Adrenal gland (tissue), 12 donors: ENCODE measurements around the gene FNDC4. TPM values are rescaled to one million over a fixed set of nuclear protein-coding genes. Genes with fewer than 3 reads are reported as not detected.

ENCODE experiments used
- DNase-seq, 7 donors: peaks; one replicate each; pipeline ENCODE4 v3.0.0-alpha.2; 2019 to 2020
- H3K27ac ChIP-seq, 5 donors: fragments of 200-600 bp; sonication (generic) in 4 of 5; 1 replicate in 3 of 5; 2 replicates in 2 of 5; pipeline versions ENCODE4 v1.5.1 to v1.8.0; 2016 to 2020; ENCODE audit warnings: mild to moderate bottlenecking in 1 of 5
- H3K27me3 ChIP-seq: fragments of 200-600 bp; 2 replicates; pipeline ENCODE4 v1.8.0; 2021
- H3K36me3 ChIP-seq, 2 donors: fragments of 200-600 bp; replicated peaks in 1 of 2; 1 replicate in 1 of 2; 2 replicates in 1 of 2; pipeline versions ENCODE4 v1.5.1 to v1.8.0; 2018 to 2022
- H3K4me1 ChIP-seq, 2 donors: fragments of 200-600 bp; replicated peaks in 1 of 2; 1 replicate in 1 of 2; 2 replicates in 1 of 2; pipeline versions ENCODE4 v1.5.1 to v1.8.0; 2018 to 2021
- H3K4me3 ChIP-seq, 4 donors: fragments of 200-600 bp; sonication (generic) in 3 of 4; one replicate each; pipeline ENCODE4 v1.5.1; 2016 to 2018
- H3K9me3 ChIP-seq, 3 donors: fragments of 200-600 bp; sonication (generic) in 1 of 3; replicated peaks in 1 of 3; 1 replicate in 2 of 3; 2 replicates in 1 of 3; pipeline versions ENCODE4 v1.5.1 to v1.8.0; 2016 to 2021
- POLR2A ChIP-seq, 2 donors: fragments of 450-650 bp; IDR thresholded peaks; one replicate each; pipeline ENCODE4 v1.6.1; 2017; ENCODE audit warnings: antibody characterized with exemption in 2 of 2, mild to moderate bottlenecking in 2 of 2, moderate library complexity in 1 of 2
- WGBS, 4 donors: extraction: QIAGEN DNeasy Blood & Tissue Kit in 2 of 4; methylation state at CpG; one replicate each; pipeline versions ENCODE4 v1.1.5 to v1.1.7; 2013 to 2017; 5-methylcytosine and 5-hydroxymethylcytosine counted together
- intact Hi-C, 2 donors: fragments of 100-400 bp; cut with DNase I; formaldehyde crosslinking; loops; one replicate each; pipeline versions ENCODE4 v1.14.1 to v1.15.0; 2022 to 2023
- polyA plus RNA-seq, 3 donors: library from polyadenylated mRNA; stranded (reverse); fragments of 200-250 nt in 2 of 3; fragments of 350-450 nt in 1 of 3; fragmentation: Illumina TruSeq in 1 of 3; extraction: RNeasy Lipid Tissue Mini Kit (QIAGEN cat#74804) in 1 of 3; gene quantifications; one replicate each; pipeline ENCODE4 v1.2.3, GENCODE V29; 2013 to 2014
- total RNA-seq, 9 donors: library from RNA; depleted of rRNA in 4 of 9; stranded (reverse); fragments of >200 nt in 4 of 9; fragments of 120-200 nt in 1 of 9; fragmentation: NEBNext Ultra II Directional in 1 of 9; extraction: Animal tissue kit (Norgen Biotek cat#: 25700) in 1 of 9; gene quantifications; one replicate each; pipeline versions ENCODE4 v1.1.0 to v1.2.4, GENCODE V29; 2013 to 2023
- TF ChIP-seq, protein P1 (sequence below), 6 experiments: fragments of 450-650 bp in 4 of 6; fragments of 200-600 bp in 2 of 6; sonication (generic) in 1 of 6; IDR thresholded peaks; 1 replicate in 5 of 6; 2 replicates in 1 of 6; pipeline versions ENCODE4 v1.5.1 to v1.8.0; 2016 to 2021; ENCODE audit warnings: antibody characterized with exemption in 6 of 6, mild to moderate bottlenecking in 2 of 6, moderate library complexity in 1 of 6
- donor health status: healthy with polysubstance abuse.
- donor health status: Bipolar disorder and iron deficiency.
- donor health status: DM: yes; HTN: yes; CAD: no.
- donor health status: DM: no; HTN: no; CAD: no.
- donor health status: DM: no; HTN: no; CAD: no.
- donor health status: DM: yes; HTN: yes; CAD: no.

Gene FNDC4
- total and polyA plus RNA-seq, 12 donors = 35.3 to 331 (median 115) TPM

DNA sequence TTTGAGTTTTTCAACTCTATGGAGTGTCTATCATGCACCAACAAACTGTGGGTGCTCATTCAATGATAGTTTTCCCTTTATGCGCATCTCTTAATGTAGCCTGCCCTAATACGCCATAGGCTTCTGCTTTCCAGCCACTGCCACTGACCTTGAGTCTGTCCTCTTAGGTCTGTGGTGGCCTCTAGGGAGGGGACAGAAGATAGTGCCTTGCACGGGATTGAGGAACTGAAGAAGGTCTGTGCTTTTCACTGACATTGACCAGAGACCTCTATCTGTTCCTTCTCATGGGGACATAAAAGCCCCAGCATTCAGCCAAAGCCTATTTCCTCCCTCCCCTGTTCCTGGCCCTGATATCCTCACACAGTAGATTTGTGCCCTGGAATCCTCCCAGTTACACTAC is 4.0 kb upstream of the FNDC4 start:
- DNase-seq = no peak
- peaks cover 0 to 9% of the 10 kb centered on the region in 2 donors for H3K4me1 ChIP-seq
- H3K27me3 ChIP-seq = no peaks in the 10 kb centered on the region
- 73 to 83% (median 78%) methylated on average over 3 of the region's 3 CpGs for WGBS, 4 donors
- H3K27ac ChIP-seq = no peak overlapping the region
- no peaks in the 10 kb centered on the region for H3K36me3 ChIP-seq
- no peaks in the 10 kb centered on the region for H3K9me3 ChIP-seq
- intact Hi-C loops = no loop called here
- TF ChIP-seq POLR2A (IDR thresholded peaks at IDR 0.05) = no peak
- TF ChIP-seq, protein P1, sequence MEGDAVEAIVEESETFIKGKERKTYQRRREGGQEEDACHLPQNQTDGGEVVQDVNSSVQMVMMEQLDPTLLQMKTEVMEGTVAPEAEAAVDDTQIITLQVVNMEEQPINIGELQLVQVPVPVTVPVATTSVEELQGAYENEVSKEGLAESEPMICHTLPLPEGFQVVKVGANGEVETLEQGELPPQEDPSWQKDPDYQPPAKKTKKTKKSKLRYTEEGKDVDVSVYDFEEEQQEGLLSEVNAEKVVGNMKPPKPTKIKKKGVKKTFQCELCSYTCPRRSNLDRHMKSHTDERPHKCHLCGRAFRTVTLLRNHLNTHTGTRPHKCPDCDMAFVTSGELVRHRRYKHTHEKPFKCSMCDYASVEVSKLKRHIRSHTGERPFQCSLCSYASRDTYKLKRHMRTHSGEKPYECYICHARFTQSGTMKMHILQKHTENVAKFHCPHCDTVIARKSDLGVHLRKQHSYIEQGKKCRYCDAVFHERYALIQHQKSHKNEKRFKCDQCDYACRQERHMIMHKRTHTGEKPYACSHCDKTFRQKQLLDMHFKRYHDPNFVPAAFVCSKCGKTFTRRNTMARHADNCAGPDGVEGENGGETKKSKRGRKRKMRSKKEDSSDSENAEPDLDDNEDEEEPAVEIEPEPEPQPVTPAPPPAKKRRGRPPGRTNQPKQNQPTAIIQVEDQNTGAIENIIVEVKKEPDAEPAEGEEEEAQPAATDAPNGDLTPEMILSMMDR (IDR thresholded peaks at IDR 0.05) = no peak
- H3K4me3 ChIP-seq = no peak overlapping the region

GRCh38 chr2:27497288-27497627 is 2.3 kb upstream of the FNDC4 start:
- DNase-seq = no peak
- H3K4me1 ChIP-seq = peaks cover 6 to 12% of the 10 kb centered on the region in 2 donors
- no peak overlapping the region for H3K27ac ChIP-seq
- no peaks in the 10 kb centered on the region for H3K9me3 ChIP-seq
- TF ChIP-seq, protein P1 (IDR thresholded peaks at IDR 0.05) = no peak
- TF ChIP-seq POLR2A (IDR thresholded peaks at IDR 0.05) = no peak
- H3K4me3 ChIP-seq = no peak overlapping the region
- no peaks in the 10 kb centered on the region for H3K27me3 ChIP-seq
- 73 to 89% (median 84%) methylated on average over 4 of the region's 4 CpGs for WGBS, 4 donors
- intact Hi-C loops = no loop called here
- no peaks in the 10 kb centered on the region for H3K36me3 ChIP-seq

DNA sequence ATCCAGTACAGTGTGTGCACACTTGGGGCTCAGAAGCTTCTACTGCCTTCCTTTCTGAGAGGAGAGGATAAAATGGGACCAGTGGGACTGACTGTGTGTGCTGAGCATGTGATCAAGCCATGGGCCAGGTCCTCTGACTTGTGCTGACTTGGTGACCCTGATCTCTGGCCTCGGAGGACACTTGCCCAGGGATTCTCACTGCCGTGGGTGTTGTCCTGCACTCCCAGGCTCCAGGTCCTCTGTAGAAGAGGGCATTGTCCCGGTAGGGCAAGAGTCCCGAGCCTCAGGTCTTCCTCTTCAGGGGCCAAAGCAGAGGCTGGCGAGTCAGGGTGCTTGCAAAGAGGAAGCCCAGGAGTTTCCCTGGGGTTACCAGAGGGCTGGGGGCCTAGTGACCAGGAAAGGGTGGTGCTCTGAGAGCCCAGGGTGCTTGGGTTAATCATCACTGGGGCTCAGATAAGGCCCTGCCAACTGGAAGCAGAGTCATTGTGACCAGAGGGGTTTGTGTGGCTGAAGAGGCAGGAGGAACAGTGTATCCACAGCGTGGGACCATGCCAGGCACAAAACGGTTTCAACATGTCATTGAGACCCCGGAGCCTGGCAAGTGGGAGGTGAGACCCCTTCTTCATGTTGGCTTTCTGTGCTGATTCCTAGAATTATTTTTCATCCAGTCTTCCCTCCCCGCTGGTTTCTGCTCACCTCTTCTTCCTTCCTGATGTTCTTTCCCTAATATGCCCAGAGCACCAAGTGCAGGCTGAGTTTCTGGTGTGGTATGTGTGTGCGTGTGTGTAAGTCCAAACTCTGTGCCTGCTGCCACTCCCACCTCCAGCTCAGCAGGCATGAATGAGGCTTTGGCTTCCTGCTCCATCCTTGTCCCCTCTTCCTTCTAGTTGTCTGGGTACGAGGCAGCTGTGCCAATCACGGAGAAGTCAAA is 1.6 kb upstream of the FNDC4 start, which contains the start of gene GCKR:
GCKR (plus strand) TSS at position 483 of the 931 bp plus-strand sequence; CDS start at position 549, 66 bp downstream.
- peak in 6 of 7 donors; percentile 32 to 79 (median 66) for DNase-seq
- H3K4me3 ChIP-seq = no peak within 1 kb of the TSS
- H3K36me3 ChIP-seq = peaks cover 0 to 6% of the 10 kb centered on the region in 2 donors
- 70 to 81% (median 73%) methylated on average over 10 to 12 of the region's 12 CpGs for WGBS, 4 donors
- H3K4me1 ChIP-seq = peaks cover 6 to 12% of the 10 kb centered on the region in 2 donors
- H3K27ac ChIP-seq = peak within 1 kb of the TSS in 2 of 5 donors; percentile 63 to 96
- TF ChIP-seq, protein P1 (IDR thresholded peaks at IDR 0.05) = no peak
- no peak for TF ChIP-seq POLR2A (IDR thresholded peaks at IDR 0.05)
- intact Hi-C loops = no loop called here
- no peaks in the 10 kb centered on the region for H3K27me3 ChIP-seq
- no peaks in the 10 kb centered on the region for H3K9me3 ChIP-seq

DNA sequence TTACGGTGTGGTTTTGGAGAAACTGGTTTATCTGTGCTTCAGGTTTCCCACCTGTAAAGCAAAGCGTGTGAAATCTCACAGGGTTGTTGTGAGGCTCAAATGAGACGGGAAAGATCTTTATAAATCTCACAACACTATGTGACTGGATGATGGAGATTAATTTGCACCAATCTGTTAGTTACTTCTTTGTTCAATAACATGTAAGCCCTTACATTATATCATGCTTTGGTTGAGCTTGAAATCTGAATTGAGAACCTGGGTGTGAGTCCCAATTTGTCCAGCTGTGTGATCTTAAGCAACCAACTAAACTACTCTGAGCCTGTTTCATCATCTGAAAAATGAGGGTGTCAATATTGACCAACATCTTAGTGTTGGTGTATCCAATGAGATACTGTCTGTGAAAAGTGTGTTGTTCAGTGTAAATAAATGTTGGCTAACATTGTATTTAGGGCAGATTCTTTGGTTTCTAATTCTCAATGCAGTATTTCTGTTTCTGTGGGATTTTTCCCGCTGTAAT is 898 bp upstream of the FNDC4 start:
- WGBS, 4 donors = 57 to 62% (median 61%) methylated on average over 4 of the region's 4 CpGs
- intact Hi-C loops = no loop called here
- no peak overlapping the region for H3K4me3 ChIP-seq
- TF ChIP-seq, protein P1 (IDR thresholded peaks at IDR 0.05) = no peak
- no peak for TF ChIP-seq POLR2A (IDR thresholded peaks at IDR 0.05)
- no peak for DNase-seq
- peaks cover 0 to 13% of the 10 kb centered on the region in 2 donors for H3K36me3 ChIP-seq
- H3K4me1 ChIP-seq = peaks cover 6 to 12% of the 10 kb centered on the region in 2 donors
- H3K9me3 ChIP-seq = no peaks in the 10 kb centered on the region
- no peaks in the 10 kb centered on the region for H3K27me3 ChIP-seq
- peak overlapping the region in 2 of 5 donors; percentile 63 to 96 for H3K27ac ChIP-seq
